NCI-H1930 (cell line): ENCODE measurements around the gene CERS2.
"Not testable (repeated sequence)": the region's sequence is repeated elsewhere in the genome, so short reads cannot be mapped to it uniquely, and the experiment has no call there.

Experiments
- DNase-seq, 2 experiments: peaks; one replicate each; lab custom pipeline; 2025; lab: John Stamatoyannopoulos, UW

Gene CERS2

DNA sequence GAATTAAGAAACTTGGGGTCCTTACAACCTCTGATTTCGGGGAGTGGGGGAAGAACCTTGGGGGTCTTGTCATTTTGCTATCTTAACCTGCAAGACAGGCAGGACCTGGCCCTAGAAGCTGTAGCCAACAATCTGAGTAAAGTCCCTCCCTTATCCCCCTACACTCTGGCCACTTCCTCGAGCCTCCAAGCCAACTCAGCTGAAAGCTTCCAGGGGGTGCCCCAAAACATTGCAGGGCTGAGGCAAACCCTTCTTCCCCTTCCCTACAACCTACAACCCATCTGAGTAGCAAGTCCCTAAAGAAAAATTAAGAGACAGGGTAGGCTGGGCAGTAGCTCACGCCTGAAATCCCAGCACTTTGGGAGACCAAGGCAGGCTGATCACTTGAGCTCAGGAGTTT lies 5.0 kb downstream of the CERS2 start:
- no peak for DNase-seq

DNA sequence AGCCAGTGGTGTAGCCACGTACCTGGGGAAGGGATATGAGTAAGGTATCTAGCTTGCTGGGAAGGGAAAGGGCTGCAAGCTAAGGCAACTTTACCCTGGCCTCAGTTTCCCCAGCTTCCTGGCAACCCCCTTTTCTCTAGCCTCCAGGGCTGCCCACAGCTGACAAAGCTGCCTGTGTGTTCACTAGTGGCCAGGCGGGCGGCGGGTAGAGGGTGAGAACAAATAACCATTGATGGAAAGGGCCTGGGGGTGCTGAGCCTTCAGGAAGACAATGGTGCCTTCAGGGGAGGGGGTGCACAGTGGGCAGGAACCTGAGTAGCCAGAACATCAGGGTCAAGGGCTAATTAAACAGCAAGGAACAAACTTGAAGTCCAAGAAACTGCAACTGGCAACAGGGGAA lies 6.1 kb downstream of the CERS2 start:
- DNase-seq: no peak

DNA sequence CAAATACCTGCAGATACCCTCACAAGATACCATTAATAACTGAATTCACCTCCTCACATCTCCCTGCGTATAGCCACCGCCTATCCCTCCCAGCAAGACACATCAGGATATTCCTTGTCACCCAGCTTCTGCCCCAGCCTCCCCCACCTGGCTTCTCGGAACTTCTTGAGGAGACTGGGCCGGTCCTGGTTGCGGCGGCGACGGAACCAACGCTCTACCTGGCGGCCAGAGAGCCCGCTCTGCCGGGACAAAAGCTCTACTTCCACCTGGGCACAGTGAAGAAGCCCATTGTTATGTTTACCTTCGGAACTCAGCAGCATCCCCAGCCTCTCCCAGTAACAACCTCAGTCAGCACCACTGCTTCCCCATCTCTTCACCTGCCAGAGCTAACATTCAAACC lies 6.7 kb downstream of the CERS2 start:
- no peak for DNase-seq

DNA sequence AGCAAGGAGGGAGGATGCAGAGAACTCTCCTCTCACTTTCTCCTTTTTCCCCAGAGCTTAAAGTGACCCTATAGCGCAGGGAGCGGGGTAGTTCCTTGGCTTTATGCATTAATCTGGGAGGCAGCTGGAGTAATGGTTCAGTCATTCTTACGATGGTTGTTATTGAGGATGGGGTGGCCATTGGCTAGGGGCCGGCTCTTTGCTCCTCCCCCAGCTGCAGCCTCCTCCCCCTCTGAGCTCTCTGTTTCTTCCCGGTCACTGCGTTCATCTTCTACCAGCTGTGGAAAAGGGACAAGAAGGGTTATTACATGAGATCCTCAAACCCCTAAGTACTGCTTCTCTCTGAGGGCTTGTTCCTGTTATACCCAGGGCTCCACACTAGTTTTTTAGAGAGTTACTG lies 8.6 kb downstream of the CERS2 start:
- no peak for DNase-seq

DNA sequence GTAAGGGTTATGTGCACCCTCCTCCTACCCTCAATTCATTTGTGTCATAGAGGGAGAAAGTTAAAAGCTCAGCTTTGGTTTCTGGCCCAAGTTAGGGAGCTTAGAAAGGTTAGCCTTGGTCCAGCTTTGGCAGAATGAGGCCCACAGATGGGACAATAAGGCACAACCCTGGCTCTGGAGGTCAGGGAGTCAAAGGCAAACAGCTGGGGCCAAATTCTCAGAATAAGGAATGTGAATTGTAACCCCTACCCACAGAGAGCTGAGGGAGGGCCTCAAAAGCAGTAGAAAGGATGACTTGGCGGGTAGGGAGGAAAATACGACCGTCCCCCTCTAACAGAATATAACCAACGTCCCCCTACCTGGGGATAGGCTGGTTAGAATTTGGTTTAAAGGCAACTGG lies 9.0 kb downstream of the CERS2 start:
- DNase-seq: no peak

DNA sequence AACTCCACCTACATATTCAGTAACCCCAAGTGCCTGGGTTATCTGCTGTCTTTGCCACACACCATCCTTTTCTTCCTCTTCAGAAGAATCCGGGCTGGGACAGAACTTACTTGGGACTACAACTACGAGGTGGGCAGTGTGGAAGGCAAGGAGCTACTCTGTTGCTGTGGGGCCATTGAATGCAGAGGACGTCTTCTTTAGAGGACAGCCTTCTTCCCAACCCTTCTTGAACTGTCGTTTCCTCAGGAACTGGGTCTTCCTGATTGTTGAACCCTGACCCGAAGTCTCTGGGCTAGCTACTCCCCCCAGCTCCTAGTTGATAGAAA lies 10.5 kb downstream of the CERS2 start:
- no peak for DNase-seq

DNA sequence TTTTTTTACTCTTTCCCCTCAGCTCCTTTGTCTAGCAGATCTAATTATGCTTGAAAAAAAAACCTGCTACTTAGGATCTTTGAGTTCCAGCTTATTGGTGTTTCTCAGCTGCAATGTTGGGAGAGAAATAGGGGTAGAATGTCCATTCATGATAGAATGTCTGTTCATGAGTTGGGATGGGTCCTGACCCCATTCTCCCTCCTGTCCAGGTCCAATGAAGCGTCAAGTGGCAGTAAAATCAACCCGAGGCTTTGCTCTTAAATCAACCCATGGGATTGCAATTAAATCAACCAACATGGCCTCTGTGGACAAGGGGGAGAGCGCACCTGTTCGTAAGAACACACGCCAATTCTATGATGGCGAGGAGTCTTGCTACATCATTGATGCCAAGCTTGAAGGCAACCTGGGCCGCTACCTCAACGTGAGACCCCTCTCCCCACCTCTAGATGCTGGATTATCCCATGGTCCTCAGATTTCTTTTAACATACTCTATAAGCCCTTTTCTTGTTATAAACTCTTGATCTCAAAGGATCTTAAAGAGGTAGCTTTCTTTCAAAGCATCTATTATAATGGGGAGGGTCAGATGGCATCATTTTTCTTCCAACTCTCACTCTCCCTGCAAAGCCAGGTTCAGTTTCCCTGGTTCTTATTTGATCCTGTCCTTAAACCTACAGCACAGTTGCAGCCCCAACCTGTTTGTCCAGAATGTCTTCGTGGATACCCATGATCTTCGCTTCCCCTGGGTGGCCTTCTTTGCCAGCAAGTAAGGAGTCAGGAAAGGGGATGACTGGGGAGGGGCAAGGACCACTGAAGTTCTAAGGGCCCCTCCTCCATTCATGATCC lies 11.1 kb downstream of the CERS2 start:
- no peak for DNase-seq

DNA sequence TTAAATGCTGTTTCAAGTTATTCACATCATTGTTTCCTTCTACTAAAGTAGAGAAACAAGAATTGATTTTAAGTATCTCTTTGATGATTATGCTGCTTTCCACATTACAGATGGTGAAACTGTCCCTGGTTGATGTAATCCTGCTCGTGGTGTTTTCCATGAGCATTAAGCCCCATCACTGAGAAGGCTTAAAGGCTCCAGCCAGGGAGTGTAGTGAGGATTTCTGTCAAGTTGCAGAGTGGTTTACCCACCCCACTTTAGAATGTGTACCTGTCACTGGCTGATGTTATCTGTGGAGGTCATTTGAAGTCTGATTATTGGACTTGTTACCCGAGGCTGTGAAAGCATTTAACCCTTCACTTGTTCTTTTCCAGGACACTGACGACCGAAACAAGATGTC lies 12.9 kb downstream of the CERS2 start:
- no peak for DNase-seq

DNA sequence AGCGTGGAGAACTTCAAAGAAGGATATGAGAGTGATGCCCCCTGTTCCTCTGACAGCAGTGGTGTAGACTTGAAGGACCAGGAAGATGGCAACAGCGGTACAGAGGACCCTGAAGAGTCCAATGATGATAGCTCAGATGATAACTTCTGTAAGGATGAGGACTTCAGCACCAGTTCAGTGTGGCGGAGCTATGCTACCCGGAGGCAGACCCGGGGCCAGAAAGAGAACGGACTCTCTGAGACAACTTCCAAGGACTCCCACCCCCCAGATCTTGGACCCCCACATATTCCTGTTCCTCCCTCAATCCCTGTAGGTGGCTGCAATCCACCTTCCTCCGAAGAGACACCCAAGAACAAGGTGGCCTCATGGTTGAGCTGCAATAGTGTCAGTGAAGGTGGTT lies 14.0 kb downstream of the CERS2 start:
- DNase-seq: no peak

DNA sequence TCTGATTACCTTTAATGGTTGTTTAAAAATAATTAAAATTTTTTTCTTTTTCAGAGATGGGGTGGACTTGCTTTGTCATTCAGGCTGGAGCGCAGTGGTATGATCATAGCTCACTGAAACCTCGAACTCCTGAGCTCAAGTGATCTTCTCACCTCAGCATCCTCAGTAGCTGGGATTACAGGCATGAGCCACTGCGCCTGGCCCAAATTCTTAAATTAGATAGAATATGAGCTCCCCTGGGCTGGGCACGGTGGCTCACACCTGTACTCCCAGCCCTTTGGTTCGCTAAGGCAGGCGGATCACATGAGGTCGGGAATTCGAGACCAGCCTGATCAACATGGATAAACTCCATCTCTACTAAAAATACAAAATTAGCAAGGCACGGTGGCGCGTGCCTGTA lies 17.0 kb downstream of the CERS2 start:
- no peak for DNase-seq

DNA sequence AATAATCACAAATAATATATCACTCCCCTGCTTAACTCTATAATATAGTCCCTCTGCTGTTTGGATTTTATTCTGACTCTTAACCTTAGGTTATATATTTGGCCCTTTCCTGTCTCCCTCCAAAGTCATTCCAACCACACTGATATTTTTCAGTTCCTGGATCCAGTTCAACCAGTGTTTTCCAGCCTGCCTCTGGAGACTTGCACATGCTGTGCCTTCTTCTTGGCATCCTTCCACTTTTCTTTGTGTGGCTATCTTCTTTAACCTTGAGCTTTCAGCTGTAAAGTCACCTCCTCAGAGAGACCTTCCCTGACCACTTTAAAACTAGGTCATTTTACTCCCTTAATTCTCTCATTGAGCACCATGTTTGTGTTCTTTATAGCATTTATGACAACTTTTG lies 19.4 kb downstream of the CERS2 start:
- DNase-seq: no peak

DNA sequence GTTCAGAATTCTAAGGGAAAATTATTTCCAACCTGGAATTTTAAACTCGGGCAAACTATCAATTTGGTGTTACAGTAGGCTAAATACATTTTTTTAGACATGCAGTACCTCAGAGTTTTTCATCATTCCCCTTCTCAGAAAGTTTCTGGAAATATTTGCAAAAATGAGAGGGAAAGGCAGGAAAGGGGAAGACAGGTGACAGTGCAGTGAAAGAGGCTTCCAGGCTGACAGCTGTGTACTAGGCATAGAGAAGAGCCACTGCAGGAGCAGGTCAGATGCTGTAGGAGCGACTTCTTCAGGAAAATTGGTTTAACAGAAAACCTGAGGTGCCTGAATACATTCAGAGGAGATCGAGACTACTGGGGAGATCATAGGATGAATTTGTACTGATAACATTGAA lies 19.9 kb downstream of the CERS2 start:
- DNase-seq: no peak

DNA sequence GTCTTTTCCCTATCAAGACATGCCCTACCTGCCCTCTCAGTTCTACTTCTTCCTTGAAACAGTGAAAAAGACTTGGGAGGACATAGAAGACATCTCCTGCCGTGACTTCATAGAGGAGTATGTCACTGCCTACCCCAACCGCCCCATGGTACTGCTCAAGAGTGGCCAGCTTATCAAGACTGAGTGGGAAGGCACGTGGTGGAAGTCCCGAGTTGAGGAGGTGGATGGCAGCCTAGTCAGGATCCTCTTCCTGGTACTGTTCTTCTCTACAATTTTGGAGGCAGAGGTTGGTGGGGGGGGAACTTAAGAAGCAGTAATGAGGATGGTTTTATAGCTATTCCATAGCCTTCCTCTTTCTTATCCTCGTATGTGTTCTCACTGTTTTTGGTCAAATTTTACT lies 29.8 kb downstream of the CERS2 start:
- DNase-seq: no peak

DNA sequence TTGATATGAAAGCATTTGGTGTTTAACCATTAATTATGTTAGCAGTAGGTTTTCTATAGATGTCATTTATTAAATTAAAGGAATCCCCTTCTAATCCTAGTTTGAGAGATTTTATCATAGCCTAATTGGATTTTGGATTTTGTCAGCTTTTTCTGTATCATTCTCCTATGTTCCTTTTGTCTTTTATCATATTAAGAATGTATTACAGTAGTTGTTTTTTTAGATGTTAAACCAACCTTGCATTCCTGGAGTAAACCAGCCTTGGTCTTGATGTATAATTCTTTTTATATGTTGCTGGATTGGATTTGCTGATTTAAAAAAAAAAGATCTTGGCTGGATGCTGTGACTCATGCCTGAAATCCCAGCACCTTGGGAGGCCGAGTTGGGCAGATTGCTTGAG lies 42.9 kb downstream of the CERS2 start:
- DNase-seq: peak in 1 of 2 experiments; percentile 9

DNA sequence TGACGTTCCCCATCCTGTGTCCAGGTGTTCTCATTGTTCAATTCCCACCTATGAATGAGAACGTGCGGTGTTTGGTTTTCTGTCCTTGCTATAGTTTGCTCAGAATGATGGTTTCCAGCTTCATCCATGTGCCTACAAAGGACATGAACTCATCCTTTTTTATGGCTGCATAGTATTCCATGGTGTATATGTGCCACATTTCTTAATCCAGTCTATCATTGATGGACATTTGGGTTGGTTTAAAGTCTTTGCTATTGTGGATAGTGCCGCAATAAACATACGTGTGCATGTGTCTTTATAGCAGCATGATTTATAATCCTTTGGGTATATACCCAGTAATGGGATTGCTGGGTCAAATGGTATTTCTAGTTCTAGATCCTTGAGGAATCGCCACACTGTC lies 45.9 kb downstream of the CERS2 start:
- not testable (repeated sequence) for DNase-seq

DNA sequence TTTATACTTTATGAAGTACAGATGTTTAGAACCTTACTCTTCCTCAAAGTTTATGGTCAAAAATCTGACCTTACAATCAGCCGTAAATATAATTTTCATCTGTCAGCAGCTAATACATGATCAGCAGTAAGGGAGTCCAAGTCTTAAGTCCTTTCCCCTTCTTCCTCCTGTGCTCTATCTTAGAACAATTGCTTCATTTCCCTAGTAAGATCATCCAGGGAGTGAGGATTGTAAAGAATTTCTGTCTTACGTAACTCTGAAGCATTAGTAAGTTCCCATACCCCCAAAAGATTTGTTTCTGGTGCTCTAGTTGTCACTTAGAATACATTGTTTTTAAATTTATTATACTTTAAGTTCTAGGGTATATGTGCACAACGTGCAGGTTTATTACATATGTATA lies 46.3 kb downstream of the CERS2 start:
- DNase-seq: no peak

DNA sequence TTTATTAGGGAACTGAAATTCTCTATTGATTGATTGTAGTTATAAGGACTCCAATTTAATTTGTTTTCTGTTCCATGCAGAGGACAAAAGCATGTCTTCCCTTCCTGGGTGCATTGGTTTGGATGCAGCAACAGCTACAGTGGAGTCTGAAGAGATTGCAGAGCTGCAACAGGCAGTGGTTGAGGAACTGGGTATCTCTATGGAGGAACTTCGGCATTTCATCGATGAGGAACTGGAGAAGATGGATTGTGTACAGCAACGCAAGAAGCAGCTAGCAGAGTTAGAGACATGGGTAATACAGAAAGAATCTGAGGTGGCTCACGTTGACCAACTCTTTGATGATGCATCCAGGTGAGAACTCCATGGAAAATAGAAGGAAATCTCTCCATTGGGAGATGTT lies 47.0 kb downstream of the CERS2 start:
- no peak for DNase-seq

DNA sequence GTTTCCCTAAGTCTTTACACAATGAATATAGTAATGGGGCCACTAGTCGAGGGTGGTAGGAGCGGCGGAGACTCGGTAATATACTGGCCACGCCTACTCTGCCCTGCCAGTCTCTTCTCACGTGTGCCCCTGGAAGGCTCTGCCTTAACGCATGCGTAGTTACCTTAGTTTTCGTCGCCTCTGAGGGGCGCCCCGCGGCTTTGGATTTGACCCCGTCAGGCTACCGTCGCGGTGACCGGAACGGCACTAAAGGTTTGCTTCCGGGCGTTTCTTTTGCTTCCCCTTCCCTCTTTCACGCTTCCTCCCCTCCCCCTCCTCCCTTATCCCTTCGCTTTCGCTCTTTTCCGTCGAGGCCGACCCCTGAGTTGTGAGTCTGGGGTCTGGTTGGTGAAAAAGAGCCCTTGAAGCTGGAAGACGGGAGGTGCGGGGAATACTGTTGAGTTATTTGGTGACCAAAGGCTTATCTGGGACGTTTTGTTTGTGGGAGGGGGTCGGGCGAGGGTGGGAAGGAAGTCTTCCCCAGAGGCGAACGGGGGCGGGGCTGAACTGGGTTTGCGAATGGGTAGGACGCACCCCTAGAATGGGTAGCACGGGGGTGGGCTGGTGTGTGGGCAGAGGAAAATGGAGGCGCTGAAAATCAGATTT lies 48.4 kb downstream of the CERS2 start, which contains the start of gene SETDB1:
SETDB1 (plus strand) TSS at position 267 of the 645 bp plus-strand sequence. CDS start 1,352 bp downstream, outside the sequence.
- DNase-seq: peak; percentile 96 to 98

DNA sequence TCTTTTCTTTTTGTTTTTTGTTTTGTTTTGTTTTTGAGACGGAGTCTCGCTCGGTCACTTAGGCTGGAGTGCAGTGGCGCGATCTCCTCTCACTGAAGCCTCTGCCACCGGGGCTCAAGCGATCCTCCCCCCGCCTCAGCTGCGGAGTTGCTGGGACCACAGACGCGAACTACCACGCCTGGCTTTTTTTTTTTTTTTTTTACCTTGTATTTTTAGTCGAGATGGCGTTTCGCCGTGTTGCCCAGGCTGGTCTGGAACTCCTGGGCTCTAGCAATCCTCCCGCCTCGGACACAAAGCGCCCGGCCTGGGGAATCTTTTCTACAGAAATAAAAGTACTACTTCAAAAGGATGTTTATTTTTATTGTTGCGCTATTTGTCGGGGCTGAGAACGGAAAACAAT lies 49.6 kb downstream of the CERS2 start:
- DNase-seq: no peak

DNA sequence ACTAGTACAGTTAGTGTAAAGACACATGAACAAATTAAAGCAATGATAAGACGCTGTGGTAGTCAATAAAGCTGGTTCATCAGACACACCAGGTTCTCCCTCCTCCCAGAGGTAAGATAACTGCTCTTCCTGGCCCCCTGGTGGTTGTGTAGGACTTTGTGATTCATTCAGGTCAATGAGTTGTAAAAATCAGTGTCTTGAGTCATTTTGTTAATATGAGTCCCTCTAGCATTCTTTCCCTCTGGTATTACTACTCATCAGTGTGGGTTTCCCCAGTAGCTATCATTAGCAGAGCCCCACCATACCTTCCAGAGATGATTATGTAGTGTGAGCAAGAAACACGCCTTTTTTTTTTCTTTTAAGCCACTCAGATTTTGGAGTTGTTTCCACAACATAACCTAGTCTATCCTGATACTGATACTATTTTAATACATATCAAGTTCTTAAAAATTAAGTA lies 52.1 kb downstream of the CERS2 start:
- DNase-seq: peak; percentile 38 to 60

DNA sequence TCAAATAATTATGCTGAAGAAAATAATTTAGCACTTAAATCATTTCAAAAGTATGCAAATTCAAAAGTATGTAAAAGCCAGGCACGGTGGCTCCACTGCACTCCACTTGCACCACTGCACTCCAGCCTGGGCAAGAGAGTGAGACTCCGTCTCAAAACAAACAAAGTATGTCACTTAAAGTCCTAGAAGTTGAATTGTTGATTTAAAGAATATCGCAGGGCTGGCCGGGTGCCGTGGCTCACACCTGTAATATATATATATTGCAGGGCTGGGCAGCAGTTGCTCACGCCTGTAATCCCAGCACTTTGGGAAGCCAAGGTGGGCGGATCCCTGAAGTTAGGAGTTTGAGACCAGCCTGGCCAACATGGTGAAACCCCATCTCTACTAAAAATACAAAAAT lies 57.2 kb downstream of the CERS2 start:
- DNase-seq: no peak
